NCI-H774 (cell line): Measurements from ENCODE around the gene SLC35F3.
"Not testable (repeated sequence)": the region's sequence is repeated elsewhere in the genome, so short reads cannot be mapped to it uniquely, and the experiment has no call there.

ENCODE experiments used
- DNase-seq: peaks from one replicate; lab custom pipeline; 2025; lab: John Stamatoyannopoulos, UW

SLC35F3 gene

DNA sequence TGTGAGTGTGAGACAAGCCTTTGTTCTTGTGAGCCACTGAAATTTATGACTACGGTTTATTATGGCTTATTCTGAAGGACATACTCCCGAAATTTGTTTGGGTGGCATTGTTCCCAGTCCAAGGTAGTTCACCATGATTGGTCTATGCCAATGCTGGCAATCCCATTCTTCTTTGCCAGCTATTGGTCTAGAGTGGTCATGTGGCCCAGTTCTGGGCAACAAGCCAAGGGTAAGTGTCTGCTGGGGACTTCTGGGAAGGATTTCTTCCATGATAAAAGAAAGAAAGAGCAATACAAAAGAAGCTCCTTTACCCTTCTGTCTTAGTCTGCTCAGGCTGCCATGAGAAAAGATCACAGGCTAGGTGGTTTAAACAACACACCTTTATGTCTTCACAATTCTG lies 201.6 kb downstream of the SLC35F3 start:
- no peak for DNase-seq

DNA sequence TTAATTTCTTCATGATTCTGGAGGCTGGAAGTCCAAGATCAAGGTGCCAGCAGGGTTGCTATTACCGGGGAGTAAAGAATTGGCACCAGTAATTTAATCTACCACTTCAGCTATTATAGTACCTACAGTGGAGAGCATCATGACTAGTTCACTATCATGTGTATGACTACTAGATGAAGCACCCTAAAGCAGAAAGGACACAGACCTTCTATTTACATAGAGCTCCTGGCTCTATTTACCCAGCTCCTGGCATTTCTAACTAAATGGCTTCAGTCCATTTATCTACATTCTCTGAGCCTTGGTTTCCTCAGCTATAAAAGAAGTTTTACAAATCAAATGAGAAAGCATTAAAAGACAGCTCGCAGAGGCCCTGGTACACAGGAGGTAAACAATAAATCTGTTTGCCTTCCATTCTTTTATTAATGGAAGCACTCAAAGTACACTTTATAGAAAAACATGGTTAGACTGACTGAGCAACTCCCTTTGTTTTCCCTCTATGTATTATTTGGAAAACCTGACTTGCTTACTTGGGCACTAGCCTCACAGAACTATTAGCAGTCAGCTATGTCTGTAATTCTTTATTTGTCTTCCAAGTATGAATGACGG lies 203.0 kb downstream of the SLC35F3 start:
- peak; percentile 81 for DNase-seq

DNA sequence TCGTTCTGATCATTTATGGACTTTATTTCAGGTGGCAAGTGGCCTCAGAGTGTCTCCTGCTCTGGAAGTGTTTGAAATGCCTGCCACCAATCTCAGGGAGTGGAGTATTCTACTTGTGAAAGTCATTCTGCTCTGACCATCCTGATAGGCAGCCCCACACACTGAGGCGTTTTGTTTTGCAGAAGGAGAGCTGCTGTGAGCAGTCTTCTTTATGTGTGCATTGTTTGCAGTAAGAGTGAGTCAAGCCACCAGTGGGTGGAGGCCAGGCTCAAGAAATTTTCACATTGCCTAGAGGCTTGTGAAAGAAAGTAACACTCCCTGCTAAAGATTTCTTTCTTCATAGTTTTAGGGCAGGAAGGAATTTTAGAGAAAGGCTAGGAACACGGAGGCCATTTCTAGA lies 204.4 kb downstream of the SLC35F3 start:
- no peak for DNase-seq

DNA sequence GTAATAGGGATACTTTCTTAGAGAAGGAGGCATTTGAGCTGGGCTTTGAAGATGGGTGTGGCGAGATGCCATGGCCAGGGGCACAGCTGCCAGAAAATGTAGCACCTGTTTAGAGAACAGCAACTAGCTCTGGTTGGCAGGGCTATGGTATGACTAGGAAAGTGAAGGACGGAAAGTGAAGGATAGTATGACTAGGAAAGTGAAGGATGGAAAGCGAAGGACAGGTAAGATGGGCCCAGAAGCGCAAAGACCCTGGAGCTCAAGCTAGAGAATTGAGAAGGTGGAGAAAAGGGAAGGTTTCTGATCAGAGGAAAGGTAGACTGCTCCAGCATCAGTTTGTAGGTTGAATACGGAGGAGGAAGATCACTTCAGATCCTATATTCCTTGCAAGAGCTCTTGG lies 205.4 kb downstream of the SLC35F3 start:
- DNase-seq, result no peak

DNA sequence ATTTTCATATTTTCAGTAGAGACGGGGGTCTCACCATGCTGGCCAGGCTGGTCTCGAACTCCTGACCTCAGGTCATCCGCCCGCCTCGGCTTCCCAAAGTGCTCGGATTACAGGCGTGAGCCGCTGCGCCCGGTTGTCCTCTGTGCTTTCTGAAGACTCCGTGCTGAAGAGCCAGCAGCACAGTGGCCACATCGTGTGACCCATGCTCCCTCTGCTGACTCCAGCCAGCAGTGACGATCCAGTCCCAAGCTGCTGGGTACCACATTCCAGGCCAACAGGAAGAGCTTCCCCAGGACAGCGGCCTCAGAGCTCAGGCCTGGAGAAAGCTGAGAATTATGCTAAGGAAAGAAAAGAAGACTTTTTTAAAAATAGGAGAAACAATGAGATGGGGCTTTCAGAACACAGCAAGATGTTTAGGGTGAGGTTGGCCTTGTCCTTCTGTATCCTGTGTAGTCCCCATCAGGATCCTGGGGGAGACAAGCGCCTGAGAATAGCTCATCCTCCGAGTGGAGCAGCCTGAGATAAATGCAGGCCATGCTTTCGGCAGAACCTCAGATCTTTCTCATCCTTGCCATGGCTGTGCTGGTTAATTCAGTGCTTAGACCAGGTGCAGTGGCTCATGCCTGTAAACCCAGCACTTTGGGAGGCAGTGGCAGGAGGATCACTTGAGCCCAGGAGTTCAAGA lies 207.1 kb downstream of the SLC35F3 start:
- DNase-seq, result peak; percentile 78

DNA sequence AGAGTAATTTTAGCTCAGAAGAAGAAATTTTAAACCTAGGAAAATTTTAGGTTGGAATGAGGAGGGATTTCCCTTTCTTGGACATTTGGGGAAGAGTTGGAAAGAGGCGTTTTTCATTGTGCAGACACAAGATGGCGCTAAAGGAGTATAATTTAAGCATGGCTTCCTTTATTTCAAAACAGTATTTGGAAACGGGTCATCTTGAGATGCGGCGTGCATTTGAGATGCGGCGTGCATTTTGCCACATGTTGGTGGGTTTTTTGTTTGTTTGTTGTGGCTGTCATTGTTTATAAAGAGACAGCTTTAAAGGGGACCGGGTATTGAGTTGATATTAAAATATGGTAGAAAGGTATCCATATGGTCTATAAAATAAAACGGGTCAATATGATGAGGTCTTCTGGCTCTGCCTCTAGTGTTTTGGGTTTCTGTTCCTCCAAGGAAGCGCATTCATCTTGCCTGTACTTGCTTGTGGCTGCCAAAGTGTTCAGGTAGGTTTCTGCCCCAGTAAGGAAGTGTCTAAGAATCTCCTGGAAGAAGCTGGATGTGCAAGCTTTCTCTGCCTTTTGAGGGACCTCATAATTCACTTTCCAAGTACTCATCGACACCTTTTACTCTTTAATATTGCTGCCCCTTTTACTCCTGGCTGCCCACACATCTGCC lies 210.3 kb downstream of the SLC35F3 start:
- peak; percentile 36 for DNase-seq

DNA sequence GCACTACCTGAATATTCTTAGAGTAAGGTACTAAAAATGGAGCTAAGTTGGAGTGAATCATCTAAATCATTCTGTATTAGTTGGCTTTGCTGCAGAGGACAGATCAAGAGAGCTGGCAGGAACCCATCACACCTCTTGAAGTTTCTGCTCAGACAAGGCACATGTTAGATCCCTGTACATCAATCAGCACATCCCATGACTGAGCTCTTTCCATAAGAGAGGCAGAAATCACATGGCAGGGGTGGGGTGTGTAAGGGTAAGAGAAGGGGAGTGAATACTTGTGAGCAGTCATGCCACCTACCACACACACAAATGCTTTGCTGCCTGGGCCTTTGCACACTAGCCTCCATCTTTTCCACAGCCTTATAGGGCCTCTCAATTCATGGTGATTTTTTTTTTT lies 214.4 kb downstream of the SLC35F3 start:
- no peak for DNase-seq

DNA sequence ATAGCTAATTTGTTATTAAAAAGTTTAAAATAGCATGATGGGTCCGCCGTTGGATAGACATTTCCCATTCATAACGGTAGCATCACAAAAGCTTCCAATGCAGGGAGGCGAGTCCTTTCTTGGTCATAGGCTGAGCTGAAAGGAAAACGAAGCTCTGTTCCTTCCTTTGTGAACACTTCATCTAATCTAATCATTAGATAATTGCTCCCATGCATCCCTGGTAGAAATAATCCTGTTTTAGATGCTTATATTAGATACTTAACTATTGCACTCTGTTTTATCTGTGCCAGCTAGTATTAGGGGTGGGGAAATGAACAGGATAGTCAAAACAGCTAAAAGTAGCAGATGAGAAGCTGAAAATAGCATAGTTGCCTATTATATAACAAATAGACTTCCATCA lies 215.0 kb downstream of the SLC35F3 start:
- no peak for DNase-seq

DNA sequence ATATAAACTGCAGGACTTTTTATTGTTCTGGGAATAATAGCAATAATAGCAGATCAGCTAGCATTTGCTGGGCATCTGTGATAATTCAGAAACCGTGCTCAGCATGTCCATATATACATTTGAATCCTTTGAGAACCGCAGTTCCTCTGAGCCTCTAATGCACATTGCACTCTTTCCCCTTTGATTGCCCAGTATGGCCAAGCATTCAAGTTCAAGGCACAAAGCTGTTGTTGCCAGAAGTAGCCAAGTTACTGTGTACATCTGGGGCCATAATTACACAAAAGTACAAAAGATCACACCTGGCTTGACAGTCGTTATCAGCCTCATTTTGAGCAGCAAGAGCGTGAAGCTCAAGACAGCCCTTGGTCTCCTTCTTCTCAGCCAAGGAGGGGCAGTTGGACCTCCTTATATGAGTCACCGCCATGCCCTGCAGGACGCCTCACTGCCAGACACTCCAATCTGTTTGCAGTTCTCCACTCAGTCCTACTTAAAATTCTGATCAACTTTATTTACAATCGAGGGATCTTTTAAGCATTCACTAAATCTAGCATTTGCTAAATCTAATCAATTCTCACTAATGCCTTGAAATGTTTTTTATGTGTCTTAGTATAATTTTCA lies 216.0 kb downstream of the SLC35F3 start:
- DNase-seq, result no peak

DNA sequence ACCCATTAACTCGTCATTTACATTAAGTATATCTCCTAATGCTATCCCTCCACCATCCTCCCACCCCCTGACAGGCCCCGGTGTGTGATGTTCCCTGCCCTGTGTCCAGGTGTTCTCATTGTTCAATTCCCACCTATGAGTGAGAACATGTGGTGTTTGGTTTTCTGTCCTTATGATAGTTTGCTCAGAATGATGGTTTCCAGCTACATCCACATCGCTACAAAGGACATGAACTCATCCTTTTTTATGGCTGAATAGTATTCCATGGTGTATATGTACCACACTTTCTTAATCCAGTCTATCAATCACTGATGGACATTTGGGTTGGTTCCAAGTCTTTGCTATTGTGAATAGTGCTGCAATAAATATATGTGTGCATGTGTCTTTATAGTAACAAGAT lies 217.2 kb downstream of the SLC35F3 start:
- DNase-seq, result not testable (repeated sequence)

DNA sequence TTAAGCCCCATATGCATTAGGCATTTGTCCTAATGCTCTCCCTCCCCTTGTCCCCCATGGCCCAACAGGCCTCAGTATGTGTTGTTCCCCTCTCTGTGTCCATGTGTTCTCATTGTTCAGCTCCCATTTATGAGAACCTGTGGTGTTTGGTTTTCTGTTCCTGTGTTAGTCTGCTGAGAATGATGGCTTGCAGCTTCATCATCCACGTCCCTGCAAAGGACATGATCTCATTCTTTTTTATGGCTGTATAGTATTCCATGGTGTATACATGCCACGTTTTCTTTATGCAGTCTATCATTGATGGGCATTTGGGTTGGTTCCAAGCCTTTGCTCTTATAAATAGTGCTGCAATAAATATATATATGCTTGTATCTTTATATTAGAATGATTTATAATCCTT lies 218.1 kb downstream of the SLC35F3 start:
- not testable (repeated sequence) for DNase-seq

DNA sequence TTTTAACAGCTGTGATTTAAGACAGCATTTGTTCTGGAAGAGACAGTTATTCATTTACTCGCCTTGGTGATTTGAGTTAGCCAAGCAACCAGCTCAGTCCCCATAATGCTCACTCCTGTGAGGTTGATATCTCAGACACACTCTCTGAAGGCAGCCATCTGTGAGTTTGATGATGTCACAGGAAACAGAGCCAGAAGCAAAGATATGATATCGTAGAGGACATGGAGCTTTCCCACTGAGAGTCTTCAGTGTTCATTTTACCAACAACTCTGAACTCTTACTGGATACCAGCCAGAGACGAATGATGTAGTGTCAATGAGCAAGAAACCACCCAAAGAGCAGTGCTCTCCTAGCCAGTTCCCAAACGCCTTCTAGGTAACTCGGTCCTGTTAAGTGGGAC lies 219.4 kb downstream of the SLC35F3 start:
- DNase-seq, result no peak

DNA sequence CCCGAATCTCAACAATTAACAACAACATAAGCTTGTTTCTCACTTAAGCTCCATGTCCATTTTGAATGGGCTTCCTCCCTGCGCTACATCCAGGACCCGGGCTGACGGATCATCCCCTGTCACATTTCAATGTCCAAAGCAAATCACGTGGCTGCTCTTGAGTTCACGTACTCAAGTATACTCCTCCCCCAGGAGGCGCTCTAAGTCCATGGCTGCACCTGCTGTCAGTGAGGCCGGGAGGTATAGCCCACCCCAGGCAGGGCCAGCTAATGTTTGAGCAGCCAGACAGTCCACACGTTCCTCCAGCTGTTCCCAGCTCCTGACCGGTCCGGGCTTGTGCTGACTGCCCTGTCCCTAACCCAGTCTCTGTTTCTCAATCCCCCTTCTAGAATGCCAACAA lies 220.8 kb downstream of the SLC35F3 start:
- DNase-seq, result peak; percentile 44

DNA sequence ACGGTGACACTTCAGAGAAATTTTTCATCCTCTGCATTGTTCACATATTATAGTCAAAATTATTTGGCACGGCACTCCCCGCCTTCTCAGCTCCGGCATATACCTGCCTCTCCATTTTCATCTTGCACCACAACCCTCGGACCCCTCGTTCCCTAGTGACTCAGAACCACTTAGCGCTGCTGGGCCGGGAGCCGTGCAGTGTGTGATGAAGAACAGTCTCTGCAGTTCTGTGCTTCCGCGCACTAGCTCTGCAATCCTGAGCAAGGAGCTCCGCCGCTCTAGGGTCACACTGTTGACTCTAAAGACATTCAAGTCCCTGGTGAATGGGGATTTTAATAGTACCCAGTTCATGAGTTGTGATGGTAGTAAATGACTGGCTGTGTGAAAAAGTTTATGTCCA lies 221.2 kb downstream of the SLC35F3 start:
- DNase-seq, result no peak

DNA sequence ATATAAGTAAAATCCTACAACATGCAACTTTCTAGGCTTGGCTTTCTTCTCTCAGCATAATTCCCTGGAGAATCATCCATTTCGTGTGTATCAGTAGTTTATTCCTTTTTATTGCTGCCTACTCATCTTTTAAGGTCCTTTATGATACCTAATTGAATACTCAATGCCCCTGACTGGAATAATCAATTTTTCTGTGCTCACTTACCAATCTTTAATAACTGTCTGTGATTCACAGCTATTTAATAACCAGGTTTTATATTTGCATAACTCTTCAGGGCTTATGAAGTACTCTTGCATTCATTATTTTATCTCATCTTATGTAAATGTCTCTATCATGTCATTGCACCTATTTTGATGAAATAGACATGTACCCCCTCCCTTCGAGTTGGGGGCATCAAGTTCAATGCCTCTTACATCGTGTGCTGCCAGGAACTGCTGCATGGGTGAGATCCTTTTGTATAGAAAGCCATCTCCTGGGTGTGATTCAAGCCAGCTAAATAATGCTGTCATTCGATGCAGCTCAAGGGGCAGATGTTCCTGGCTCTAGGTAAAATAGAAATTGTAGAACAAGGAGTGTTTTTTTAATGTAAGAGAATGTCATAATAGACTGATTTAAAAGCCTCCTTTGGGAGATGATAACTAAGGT lies 222.7 kb downstream of the SLC35F3 start:
- DNase-seq, result no peak

DNA sequence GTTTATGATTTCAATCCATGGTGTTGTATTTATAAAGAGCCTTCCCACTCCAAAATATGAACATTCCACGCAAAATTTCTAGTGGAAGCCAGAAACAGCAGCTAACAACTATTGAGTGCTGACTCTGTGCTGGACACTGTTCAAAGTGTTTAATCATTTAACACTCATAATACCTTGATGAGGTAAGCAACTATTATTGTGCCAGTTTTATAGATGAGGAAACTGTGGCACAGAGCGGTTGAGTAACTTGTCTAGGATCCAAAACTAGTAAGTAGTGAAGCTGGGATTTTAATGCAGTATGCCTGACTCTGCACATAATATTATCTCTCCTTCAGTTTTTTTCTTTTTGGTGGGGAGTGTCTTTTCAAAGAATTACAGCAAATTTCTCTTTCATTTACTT lies 228.3 kb downstream of the SLC35F3 start:
- DNase-seq, result no peak

DNA sequence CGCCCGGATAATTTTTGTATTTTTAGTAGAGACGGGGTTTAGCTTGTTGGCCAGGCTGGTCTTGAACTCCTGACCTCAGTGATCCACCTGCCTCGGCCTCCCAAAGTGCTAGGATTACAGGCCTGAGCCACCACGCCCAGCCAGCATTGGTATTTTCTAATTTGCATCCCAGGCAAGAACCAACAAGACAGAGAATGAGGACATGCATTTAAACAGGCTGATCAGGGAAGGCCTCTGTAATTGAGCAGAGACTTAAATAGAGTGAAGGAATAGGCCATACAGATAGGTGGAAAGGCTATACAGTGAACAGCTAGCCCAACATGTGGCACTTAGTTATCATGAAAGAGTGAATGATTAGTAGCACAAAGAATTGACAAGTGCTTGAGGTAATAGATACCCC lies 230.4 kb downstream of the SLC35F3 start:
- DNase-seq, result no peak

DNA sequence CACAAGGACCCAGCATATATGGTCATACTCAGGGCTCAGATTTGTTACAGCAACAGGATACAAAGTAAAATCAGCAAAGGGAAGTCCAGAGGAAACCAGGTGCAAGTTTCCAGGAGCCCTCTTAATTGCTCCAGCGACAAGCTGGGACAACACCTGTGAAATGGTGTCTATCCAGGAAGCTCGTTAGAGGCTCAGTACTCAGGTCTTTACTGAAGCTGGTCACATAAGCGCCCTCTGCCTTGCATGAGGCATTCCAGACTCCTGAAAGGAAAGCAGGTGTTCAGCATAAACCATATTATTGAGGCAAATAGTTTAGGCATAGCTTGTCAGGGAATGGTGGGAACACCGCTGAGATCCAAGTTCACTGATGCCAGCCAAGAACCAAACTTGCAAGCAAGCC lies 231.0 kb downstream of the SLC35F3 start:
- DNase-seq, result peak; percentile 43

DNA sequence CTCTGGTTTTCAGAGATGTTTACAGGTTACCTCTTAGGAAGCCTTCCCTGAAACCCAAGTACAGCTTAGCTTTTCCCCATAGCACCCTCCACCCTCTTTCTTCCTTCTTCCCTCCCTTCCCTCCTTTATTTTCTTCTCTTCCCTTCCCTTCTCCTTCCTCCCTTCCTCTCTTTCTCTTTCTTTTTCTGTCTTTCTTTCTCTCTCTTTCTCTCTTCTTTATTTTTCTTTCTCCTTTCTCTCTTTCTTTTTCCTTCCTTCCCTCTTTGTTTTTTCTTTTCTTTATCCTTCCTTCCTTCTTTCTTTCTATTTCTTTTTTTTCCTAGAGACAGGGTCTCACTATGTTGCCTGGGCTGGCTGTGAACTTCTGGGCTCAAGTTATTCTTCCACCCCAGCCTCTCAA lies 231.6 kb downstream of the SLC35F3 start:
- no peak for DNase-seq

DNA sequence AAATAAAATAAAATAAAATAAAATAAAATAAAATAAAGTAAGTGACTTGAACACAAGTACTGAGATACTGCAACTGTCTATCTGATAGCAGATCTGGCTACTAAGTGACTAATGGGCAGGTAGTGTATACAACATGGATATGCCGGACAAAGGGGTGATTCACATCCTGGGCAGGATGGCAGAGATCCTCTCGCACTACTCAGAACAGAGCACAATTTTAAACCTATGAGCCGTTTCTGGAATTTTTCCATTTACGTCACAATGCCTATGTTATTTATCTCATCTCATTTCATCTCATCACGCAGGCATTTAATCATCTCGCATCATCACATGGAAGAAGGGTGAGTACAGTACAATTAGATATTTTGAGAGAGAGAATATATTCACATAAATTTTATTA lies 235.5 kb downstream of the SLC35F3 start:
- no peak for DNase-seq

DNA sequence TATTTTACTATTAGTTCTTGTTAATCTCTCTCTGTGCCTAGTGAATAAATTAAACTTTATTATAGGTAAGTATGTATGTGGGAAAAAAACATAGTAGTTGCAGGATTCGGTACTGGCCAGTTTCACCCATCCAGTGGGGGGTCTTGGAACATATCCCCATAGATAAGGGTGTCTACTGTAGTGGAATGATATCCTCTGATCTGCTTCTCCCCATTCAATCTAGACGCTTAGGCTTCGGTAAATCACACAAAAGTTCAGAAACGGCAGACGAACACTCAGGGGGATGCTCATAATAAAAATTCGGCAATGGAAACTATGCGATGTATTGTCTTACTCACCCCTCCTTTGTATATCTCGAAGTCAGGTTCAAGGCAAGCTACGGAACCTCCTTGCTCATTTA lies 235.9 kb downstream of the SLC35F3 start:
- DNase-seq, result no peak

DNA sequence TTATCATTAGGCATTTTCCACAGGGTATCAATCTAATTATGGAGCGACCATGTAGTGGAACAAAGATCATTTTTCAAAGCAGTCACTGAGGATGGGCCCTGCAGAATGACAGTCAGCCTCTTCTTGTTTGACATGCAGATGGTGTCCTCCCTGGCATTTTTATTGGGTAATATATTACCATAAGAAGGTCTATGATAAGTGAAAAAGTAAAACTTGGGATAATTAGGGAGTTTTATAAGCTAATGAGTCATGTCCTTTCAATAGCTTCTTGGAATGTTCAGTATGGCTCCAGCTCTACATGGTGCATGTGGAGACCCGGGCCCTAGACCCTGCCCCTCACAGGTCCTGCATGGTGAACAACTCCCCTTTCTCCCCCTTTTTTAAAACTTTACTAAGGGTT lies 236.5 kb downstream of the SLC35F3 start:
- no peak for DNase-seq

DNA sequence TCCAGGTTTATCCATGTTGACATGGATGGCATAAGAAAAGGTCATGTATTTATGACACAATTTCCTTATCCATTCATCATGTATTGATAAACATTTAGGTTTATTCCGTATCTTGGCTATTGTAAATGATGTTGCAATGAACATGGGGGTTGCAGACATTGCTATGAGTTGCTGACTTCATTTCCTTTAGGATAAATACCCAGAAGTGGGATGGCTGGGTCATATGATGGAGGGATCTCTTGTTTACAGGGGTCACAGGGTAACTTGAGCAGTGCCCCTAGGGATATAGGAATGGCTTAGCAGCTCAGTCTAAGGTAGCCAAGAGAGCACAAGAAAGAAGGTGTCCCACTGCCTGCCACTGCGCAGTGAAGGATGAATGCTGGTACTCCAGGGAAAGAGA lies 239.2 kb downstream of the SLC35F3 start:
- DNase-seq, result no peak
